Measurements from ENCODE around the gene TMEM131.

TMEM131 gene

GRCh38 chr2:98016908-98017670 is 21.3 kb upstream of the TMEM131 start:
- no peak for FAIRE-seq

- FAIRE-seq: no peak
Measured at GRCh38 chr2:98015671-98016070, 19.9 kb upstream of the TMEM131 start.

- no peak for FAIRE-seq
Measured at GRCh38 chr2:98014379-98014778, 18.6 kb upstream of the TMEM131 start.

DNA sequence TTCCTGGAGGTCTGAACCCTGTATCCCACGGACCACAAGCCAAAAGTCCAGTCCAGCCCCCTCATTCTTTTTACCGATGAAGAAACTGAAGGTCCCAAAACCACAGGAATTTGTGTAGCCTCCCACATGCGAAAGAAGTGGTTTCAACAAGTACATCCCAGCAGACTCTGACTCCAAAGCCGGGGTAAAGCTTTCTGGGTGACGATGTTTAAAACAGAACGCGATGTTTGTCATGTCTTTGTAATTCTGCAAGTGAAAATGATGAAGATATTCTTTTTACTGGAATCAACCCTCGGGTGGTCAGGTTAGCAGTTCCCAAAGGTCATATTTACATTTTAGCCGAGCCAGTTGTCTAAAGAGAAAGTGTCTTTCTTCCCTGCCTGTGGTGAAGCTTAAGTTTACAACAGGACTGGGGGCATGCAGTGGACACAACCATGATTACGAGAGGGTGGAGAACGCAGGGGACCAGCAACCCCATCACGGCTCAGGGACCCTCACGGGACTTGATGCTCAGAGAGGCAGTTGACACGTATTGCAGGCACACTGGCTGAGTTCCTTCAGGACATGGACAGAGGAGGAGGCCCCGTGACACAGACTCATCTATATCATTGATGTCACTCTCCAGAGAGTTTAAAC is 17.8 kb upstream of the TMEM131 start:
- FAIRE-seq: no peak

DNA sequence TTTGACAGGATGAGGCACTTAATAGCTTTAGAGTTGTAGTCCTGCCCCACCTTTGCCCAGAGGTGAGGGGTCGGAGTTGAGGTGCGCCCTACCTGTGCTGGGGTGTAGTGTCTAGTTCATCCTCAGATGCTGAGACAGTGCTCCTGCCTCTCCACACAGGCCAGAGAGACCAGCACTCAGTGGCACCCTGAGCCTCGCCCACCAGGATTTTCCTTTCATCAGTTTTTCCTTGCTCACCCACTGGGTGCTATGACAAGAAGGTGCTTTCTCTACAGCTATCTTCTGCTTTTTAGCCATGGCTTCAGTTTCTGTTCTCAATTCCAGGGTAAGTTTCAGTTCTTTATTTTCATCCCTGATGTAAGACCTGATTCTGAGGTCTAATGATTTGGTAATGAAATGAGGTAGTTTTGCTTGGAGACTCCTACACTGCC is 16.8 kb upstream of the TMEM131 start:
- FAIRE-seq: no peak

DNA sequence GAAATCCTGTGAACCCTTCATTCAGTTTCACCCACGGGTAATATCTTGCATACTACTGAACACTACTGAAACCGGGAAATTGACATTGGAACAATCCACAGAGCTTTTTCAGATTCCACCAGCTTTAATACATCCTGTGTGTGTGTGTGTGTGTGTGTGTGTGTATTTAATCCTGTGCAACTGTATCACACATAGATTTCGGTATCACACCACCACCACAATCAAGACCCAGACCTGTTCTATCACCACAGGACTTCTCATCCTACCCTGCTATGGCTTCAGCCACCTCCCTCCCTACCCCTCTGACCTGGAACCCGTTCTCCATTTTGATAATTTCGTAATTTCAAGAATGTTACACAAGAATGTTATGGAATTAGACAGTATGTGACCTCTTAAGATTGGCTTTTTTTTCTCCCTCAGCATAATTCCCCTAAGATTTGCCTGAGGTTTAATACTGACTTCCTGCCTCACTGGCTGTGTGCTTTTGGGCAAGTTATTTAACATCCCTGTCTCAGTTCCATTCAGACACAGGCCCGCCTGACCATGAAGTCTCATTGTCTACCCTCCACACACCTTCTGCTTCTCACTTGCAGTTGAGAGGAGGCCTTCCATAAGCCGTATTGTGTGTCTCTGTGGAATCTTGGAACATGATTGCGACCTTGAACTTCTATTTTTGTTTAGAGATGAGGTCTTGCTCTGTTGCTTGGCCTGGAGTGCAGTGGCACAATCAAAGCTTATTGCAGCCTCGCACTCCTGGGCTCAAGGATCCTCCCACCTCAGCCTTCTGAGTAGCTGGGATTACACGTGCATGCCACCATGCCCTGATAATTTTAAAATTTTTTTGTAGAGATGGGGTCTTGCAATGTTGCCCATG is 14.4 kb upstream of the TMEM131 start:
- FAIRE-seq: no peak

DNA sequence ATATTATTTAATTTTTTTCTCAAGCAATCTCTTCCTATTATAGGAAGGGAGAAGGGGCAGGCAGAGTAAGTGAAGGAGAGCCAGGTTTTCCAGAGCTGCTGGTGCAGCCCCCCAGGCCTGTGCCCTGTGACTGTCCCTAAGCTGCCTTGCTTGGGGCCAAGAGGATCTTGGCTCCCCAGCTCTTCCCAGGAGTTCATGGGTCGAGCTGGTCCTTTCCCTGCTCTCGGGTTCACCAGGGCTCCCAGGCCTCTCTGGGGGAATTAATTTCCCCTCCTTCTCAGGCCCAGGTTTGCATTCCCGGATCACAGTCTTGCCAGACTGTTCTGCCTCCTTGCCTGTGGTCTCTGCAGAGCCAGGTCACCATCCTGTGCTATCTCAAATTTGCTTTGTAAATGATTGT is 12.7 kb upstream of the TMEM131 start:
- FAIRE-seq: no peak

DNA sequence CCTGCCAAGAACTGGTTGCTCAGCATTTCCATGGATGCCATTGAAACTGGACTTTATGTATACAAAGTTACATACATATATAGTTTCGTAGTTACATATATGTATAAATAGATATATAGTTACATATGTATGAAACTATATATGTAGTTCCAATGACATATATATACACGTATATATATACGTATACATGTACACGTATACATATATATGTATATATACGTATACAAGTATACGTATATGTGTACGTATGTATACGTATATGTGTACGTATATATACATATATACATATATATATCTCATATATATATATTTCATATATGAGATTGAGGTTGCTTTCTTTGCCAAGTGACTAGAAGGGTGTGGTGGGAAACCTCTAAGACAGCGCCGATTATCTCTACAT is 10.6 kb upstream of the TMEM131 start:
- FAIRE-seq: peak; percentile 77

GRCh38 chr2:98004613-98005012 is 8.9 kb upstream of the TMEM131 start:
- no peak for FAIRE-seq

- FAIRE-seq: no peak
Measured at GRCh38 chr2:98004047-98004446, 8.3 kb upstream of the TMEM131 start.

GRCh38 chr2:97999536-97999935 is 3.8 kb upstream of the TMEM131 start:
- FAIRE-seq: no peak

- FAIRE-seq: no peak
Measured at GRCh38 chr2:97998431-97999005, 2.8 kb upstream of the TMEM131 start.

GRCh38 chr2:97997784-97998392 is 2.1 kb upstream of the TMEM131 start:
- no peak for FAIRE-seq

DNA sequence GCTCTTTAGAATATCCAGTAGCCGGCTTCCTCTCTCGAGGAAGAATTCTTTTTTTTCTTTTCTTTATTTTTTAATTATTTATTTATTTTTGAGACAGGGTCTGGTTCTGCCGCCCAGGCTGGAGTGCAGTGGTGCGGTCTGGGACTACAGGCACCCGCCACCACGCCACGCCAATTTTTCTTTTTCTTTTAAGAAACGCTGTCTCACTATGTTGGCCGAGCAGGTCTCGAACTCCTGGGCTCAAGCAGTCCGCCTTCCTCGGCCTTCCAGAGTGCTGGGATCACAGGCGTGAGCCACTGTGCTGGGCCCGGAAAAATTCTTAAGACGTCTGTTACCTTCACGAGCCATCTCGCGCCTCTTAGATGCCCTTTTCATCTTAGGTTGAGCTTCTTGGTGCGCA is 931 bp upstream of the TMEM131 start:
- FAIRE-seq: no peak

GRCh38 chr2:97995026-97995733 is 568 bp downstream of the TMEM131 start:
- FAIRE-seq: no peak

DNA sequence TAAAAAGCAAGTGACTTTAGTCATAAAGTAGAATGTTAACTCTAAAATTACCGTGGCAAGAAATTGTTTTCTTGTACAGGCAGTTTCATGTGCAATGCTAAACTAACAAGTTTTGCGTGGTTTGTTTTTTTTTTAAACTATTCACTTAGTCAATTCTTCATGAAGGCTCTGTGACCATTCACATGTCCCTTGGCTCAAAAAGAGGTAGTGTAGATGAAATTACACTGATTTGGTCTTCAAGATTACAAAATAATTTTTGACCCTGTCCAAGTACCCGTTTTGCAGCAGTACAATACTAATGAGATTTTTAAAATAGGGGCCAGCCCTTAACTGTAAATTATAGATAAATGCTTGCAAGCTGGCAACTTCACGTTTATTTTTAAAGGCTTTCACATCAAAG is 1.3 kb downstream of the TMEM131 start:
- no peak for FAIRE-seq

- FAIRE-seq: no peak
Measured at GRCh38 chr2:97993926-97994325, 1.8 kb downstream of the TMEM131 start.

- no peak for FAIRE-seq
Measured at GRCh38 chr2:97992836-97993825, 2.6 kb downstream of the TMEM131 start.

- FAIRE-seq: no peak
Measured at GRCh38 chr2:97991081-97991856, 4.5 kb downstream of the TMEM131 start.

- no peak for FAIRE-seq
Measured at GRCh38 chr2:97988722-97989121, 7.0 kb downstream of the TMEM131 start.
